ENCODE data around the gene MAP3K2. TPM values are rescaled to one million over a fixed set of nuclear protein-coding genes. Genes with fewer than 3 reads are reported as not detected.

The MAP3K2 gene
- total and polyA plus RNA-seq, 2 experiments from 2014 or later = 10.2 to 23.5 TPM

DNA sequence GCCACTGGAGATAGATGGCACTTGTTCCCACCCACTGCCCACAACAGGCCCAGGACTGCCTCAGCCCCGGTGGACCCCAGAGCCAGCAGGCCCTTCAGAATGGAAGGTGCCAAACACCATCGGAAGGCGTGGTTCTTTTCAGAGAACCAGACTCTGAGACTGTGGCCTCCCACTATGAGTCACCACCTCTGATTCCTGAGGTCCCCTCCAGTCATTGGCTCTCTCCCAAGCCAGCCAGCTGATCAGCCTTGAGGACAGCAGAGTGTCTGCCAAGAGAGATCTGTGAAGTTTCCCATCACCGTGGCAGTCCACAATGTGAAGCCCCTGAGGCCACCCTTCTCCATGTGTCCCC lies 10.4 kb upstream of the MAP3K2 start:
- Histone ChIP-seq H3K4me3 (no peak overlapping the region), H3K27ac (ENCODE audit: low read depth) (no peak overlapping the region), H3K9me2 (ENCODE audit: insufficient read depth) (no peaks in the 10 kb centered on the region), H4K20me1 (replicated peaks; ENCODE audit: insufficient read depth) (no peaks in the 10 kb centered on the region), H3K79me2 (replicated peaks; ENCODE audit: insufficient read depth) (no peaks in the 10 kb centered on the region), H3K4me1 (ENCODE audit: insufficient read depth) (peaks cover 9% of the 10 kb centered on the region), H3K4me2 (no peak overlapping the region), H3K36me3 (ENCODE audit: insufficient read depth) (no peaks in the 10 kb centered on the region; the same call in 1 of the 2 replicates), H3F3A (replicated peaks; ENCODE audit: low read depth) (no peaks in the 10 kb centered on the region), H3K27me3 (ENCODE audit: insufficient read depth) (0 out of 2 replicates have a peak, but pooled peaks cover 6% of the 10 kb centered on the region), H2AFZ (no peak overlapping the region)
- Mint-ChIP-seq H3K4me1 (peaks cover 7% of the 10 kb centered on the region; the same call in 1 of the 3 replicates), H3K4me3 (no peak overlapping the region), H3K27ac (peak overlapping the region; percentile 68; the same call in 1 of the 2 replicates), H3K36me3 (ENCODE audit: low read depth) (peaks cover 7% of the 10 kb centered on the region; the same call in 2 of the 3 replicates), H3K27me3 (ENCODE audit: insufficient read depth, low read depth, poor library complexity) (peaks cover 4% of the 10 kb centered on the region), H3K9me3 (peaks cover 4% of the 10 kb centered on the region; the same call in 1 of the 3 replicates)
- no peak for ATAC-seq
- no peak for DNase-seq (ENCODE audit: low spot score)
- TF ChIP-seq STAT1 (IDR thresholded peaks at IDR 0.05; ENCODE audit: unreplicated experiment) = no peak
- TF ChIP-seq, protein P1, sequence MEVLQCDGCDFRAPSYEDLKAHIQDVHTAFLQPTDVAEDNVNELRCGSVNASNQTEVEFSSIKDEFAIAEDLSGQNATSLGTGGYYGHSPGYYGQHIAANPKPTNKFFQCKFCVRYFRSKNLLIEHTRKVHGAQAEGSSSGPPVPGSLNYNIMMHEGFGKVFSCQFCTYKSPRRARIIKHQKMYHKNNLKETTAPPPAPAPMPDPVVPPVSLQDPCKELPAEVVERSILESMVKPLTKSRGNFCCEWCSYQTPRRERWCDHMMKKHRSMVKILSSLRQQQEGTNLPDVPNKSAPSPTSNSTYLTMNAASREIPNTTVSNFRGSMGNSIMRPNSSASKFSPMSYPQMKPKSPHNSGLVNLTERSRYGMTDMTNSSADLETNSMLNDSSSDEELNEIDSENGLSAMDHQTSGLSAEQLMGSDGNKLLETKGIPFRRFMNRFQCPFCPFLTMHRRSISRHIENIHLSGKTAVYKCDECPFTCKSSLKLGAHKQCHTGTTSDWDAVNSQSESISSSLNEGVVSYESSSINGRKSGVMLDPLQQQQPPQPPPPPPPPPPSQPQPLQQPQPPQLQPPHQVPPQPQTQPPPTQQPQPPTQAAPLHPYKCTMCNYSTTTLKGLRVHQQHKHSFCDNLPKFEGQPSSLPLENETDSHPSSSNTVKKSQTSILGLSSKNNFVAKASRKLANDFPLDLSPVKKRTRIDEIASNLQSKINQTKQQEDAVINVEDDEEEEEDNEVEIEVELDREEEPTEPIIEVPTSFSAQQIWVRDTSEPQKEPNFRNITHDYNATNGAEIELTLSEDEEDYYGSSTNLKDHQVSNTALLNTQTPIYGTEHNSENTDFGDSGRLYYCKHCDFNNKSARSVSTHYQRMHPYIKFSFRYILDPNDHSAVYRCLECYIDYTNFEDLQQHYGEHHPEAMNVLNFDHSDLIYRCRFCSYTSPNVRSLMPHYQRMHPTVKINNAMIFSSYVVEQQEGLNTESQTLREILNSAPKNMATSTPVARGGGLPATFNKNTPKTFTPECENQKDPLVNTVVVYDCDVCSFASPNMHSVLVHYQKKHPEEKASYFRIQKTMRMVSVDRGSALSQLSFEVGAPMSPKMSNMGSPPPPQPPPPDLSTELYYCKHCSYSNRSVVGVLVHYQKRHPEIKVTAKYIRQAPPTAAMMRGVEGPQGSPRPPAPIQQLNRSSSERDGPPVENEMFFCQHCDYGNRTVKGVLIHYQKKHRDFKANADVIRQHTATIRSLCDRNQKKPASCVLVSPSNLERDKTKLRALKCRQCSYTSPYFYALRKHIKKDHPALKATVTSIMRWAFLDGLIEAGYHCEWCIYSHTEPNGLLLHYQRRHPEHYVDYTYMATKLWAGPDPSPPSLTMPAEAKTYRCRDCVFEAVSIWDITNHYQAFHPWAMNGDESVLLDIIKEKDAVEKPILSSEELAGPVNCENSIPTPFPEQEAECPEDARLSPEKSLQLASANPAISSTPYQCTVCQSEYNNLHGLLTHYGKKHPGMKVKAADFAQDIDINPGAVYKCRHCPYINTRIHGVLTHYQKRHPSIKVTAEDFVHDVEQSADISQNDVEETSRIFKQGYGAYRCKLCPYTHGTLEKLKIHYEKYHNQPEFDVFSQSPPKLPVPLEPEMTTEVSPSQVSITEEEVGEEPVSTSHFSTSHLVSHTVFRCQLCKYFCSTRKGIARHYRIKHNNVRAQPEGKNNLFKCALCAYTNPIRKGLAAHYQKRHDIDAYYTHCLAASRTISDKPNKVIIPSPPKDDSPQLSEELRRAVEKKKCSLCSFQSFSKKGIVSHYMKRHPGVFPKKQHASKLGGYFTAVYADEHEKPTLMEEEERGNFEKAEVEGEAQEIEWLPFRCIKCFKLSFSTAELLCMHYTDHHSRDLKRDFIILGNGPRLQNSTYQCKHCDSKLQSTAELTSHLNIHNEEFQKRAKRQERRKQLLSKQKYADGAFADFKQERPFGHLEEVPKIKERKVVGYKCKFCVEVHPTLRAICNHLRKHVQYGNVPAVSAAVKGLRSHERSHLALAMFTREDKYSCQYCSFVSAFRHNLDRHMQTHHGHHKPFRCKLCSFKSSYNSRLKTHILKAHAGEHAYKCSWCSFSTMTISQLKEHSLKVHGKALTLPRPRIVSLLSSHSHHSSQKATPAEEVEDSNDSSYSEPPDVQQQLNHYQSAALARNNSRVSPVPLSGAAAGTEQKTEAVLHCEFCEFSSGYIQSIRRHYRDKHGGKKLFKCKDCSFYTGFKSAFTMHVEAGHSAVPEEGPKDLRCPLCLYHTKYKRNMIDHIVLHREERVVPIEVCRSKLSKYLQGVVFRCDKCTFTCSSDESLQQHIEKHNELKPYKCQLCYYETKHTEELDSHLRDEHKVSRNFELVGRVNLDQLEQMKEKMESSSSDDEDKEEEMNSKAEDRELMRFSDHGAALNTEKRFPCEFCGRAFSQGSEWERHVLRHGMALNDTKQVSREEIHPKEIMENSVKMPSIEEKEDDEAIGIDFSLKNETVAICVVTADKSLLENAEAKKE (CRISPR knock-in tag; IDR thresholded peaks at IDR 0.05) = no peak
- no peak for TF ChIP-seq EZH2 (IDR thresholded peaks at IDR 0.05; ENCODE audit: low read depth, unreplicated experiment)
- TF ChIP-seq NANOG (IDR thresholded peaks at IDR 0.05; ENCODE audit: borderline replicate concordance) = no peak

DNA sequence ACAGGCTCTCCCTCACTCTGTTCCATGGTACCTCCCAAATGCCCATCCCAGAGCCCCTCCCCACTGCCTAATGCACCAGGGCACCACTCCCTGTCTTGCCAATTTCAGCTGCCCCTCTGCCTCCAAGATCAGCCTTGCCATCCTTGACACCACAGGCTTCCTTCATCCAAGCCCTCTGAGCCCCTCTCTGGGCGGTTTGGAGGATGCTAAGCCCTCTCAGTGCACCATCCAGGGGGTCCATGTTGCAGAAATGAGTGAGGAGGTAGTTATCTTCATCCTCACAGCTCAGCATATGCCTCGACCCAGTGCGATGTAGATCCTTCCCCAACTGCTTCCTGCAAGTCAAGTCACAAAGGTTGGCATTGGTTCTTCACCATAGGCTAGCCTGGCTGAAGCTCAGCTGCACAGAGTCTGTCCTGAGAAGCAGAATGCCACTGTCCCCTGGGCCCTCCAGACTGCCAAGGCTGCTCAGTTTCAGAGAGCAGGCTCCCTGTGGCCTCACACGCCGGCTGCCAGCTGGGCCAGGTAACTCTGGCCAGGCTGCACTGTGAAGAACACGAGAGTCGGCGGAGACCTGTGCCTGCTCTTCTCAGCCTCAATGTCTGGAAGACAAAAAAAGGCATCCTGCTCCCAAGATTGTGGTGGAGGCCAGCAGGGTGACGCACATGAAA lies 9.9 kb upstream of the MAP3K2 start:
- Histone ChIP-seq H4K20me1 (replicated peaks; ENCODE audit: insufficient read depth) (no peaks in the 10 kb centered on the region), H3K9me2 (ENCODE audit: insufficient read depth) (no peaks in the 10 kb centered on the region), H3K4me1 (ENCODE audit: insufficient read depth) (peaks cover 9% of the 10 kb centered on the region), H3K4me2 (no peak overlapping the region), H2AFZ (no peak overlapping the region), H3F3A (replicated peaks; ENCODE audit: low read depth) (no peaks in the 10 kb centered on the region), H3K79me2 (replicated peaks; ENCODE audit: insufficient read depth) (no peaks in the 10 kb centered on the region), H3K27me3 (ENCODE audit: insufficient read depth) (0 out of 2 replicates have a peak, but pooled peaks cover 6% of the 10 kb centered on the region), H3K4me3 (no peak overlapping the region), H3K27ac (ENCODE audit: low read depth) (no peak overlapping the region), H3K36me3 (ENCODE audit: insufficient read depth) (no peaks in the 10 kb centered on the region; the same call in 1 of the 2 replicates)
- H3K4me3 Mint-ChIP-seq = no peak overlapping the region
- no peak overlapping the region for H3K27ac Mint-ChIP-seq
- H3K9me3 Mint-ChIP-seq = peaks cover 4% of the 10 kb centered on the region; the same call in 1 of the 3 replicates
- DNase-seq (ENCODE audit: low spot score) = no peak
- H3K36me3 Mint-ChIP-seq (ENCODE audit: low read depth) = peaks cover 7% of the 10 kb centered on the region
- peaks cover 7% of the 10 kb centered on the region; the same call in 2 of the 3 replicates for H3K4me1 Mint-ChIP-seq
- ATAC-seq = no peak
- peaks cover 4% of the 10 kb centered on the region for H3K27me3 Mint-ChIP-seq (ENCODE audit: insufficient read depth, low read depth, poor library complexity)
- no peak for TF ChIP-seq JUNB (IDR thresholded peaks at IDR 0.05; ENCODE audit: unreplicated experiment)
- TF ChIP-seq STAT1 (IDR thresholded peaks at IDR 0.05; ENCODE audit: unreplicated experiment) = no peak
- no peak for TF ChIP-seq ZNF114 (CRISPR knock-in tag; IDR thresholded peaks at IDR 0.05)
- TF ChIP-seq CREB1 (CRISPR knock-in tag; IDR thresholded peaks at IDR 0.05; ENCODE audit: low read depth) = no peak
- no peak for TF ChIP-seq POLR2AphosphoS5 (IDR thresholded peaks at IDR 0.05; ENCODE audit: low read depth)
- TF ChIP-seq EZH2phosphoT487 (IDR thresholded peaks at IDR 0.05; ENCODE audit: unreplicated experiment) = no peak
- TF ChIP-seq, protein P2, sequence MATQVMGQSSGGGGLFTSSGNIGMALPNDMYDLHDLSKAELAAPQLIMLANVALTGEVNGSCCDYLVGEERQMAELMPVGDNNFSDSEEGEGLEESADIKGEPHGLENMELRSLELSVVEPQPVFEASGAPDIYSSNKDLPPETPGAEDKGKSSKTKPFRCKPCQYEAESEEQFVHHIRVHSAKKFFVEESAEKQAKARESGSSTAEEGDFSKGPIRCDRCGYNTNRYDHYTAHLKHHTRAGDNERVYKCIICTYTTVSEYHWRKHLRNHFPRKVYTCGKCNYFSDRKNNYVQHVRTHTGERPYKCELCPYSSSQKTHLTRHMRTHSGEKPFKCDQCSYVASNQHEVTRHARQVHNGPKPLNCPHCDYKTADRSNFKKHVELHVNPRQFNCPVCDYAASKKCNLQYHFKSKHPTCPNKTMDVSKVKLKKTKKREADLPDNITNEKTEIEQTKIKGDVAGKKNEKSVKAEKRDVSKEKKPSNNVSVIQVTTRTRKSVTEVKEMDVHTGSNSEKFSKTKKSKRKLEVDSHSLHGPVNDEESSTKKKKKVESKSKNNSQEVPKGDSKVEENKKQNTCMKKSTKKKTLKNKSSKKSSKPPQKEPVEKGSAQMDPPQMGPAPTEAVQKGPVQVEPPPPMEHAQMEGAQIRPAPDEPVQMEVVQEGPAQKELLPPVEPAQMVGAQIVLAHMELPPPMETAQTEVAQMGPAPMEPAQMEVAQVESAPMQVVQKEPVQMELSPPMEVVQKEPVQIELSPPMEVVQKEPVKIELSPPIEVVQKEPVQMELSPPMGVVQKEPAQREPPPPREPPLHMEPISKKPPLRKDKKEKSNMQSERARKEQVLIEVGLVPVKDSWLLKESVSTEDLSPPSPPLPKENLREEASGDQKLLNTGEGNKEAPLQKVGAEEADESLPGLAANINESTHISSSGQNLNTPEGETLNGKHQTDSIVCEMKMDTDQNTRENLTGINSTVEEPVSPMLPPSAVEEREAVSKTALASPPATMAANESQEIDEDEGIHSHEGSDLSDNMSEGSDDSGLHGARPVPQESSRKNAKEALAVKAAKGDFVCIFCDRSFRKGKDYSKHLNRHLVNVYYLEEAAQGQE (IDR thresholded peaks at IDR 0.05; ENCODE audit: unreplicated experiment) = no peak
